Measurements from ENCODE around the gene CMTM4. TPM values are rescaled to one million over a fixed set of nuclear protein-coding genes. Genes with fewer than 3 reads are reported as not detected.

Gene CMTM4
- total and polyA plus RNA-seq, 2 of the 4 experiments (the other 2 are of a cell fraction), result 9.0 to 14.5 TPM

- TF ChIP-seq MXI1 (IDR thresholded peaks at IDR 0.05; ENCODE audit: borderline replicate concordance, low read depth, low read length), result no peak
- no peak for TF ChIP-seq MAZ (IDR thresholded peaks at IDR 0.05; ENCODE audit: borderline replicate concordance, low read depth, low read length)
- TF ChIP-seq USF2 (IDR thresholded peaks at IDR 0.05; ENCODE audit: low read depth, low read length), result no peak
- peak; percentile 62; the same call in 1 of the 2 replicates for TF ChIP-seq MAFK (IDR thresholded peaks at IDR 0.05; ENCODE audit: low read depth, low read length)
- TF ChIP-seq RCOR1 (IDR thresholded peaks at IDR 0.05; ENCODE audit: insufficient replicate concordance, low read length), result no peak
- TF ChIP-seq POLR2A (IDR thresholded peaks at IDR 0.05; ENCODE audit: low read depth, low read length), result no peak
- Histone ChIP-seq H3K36me3 (ENCODE audit: control insufficient read depth, insufficient read depth, low read length) (no peaks in the 10 kb centered on the region), H3K9ac (ENCODE audit: low read depth, low read length) (no peak overlapping the region; the same call in 1 of the 2 replicates), H2AK5ac (ENCODE audit: low read depth, low read length) (no peak overlapping the region), H4K20me1 (ENCODE audit: insufficient read depth, low read length) (no peaks in the 10 kb centered on the region), H2AK9ac (replicated peaks; ENCODE audit: low read depth, low read length, poor library complexity) (no peak overlapping the region), H3K4me3 (ENCODE audit: insufficient read depth, low read depth, low read length) (no peak overlapping the region), H2BK15ac (ENCODE audit: low read depth, low read length) (no peak overlapping the region), H4K91ac (ENCODE audit: insufficient read depth, low read depth, low read length) (no peak overlapping the region), H3K4ac (ENCODE audit: low read depth, low read length) (no peak overlapping the region), H3K27me3 (ENCODE audit: control insufficient read depth, insufficient read depth, low read length) (peaks cover 34% of the 10 kb centered on the region), H3K23ac (ENCODE audit: low read depth, low read length) (no peak overlapping the region), H3K27ac (ENCODE audit: insufficient read depth, low read length) (no peak overlapping the region), H4K8ac (ENCODE audit: low read depth in 2 of 2, low read length in 2 of 2) (no peak overlapping the region), H2AFZ (replicated peaks; ENCODE audit: low read length, poor library complexity) (no peak overlapping the region), H3K14ac (replicated peaks; ENCODE audit: low read depth, low read length) (no peak overlapping the region), H3K4me1 (ENCODE audit: control insufficient read depth, insufficient read depth, low read length) (no peaks in the 10 kb centered on the region), H3K9me3 (ENCODE audit: control insufficient read depth, insufficient read depth, low read length) (peaks cover 8% of the 10 kb centered on the region), H2BK5ac (ENCODE audit: low read depth, low read length, poor library complexity, severe bottlenecking) (no peak overlapping the region), H3K4me2 (ENCODE audit: low read depth, low read length) (no peak overlapping the region), H2BK20ac (ENCODE audit: low read depth, low read length) (no peak overlapping the region), H4K5ac (ENCODE audit: low read depth, low read length) (no peak overlapping the region), H2BK120ac (ENCODE audit: low read depth, low read length) (no peak overlapping the region), H3K18ac (ENCODE audit: low read depth, low read length) (no peak overlapping the region), H3K56ac (ENCODE audit: extremely low read depth, insufficient read depth, low read length) (no peak overlapping the region), H3K79me1 (ENCODE audit: low read depth in 1 of 2, low read length in 2 of 2) (no peaks in the 10 kb centered on the region), H3K9me1 (ENCODE audit: insufficient read depth, low read length) (no peaks in the 10 kb centered on the region)
- WGBS, 2 experiments (ENCODE audit: extremely low coverage in 2 of 2, insufficient read length in 1 of 2), result 100% methylated on average over 1 of the region's 4 CpGs; no CpG with 5 or more reads in 1 of the 2 experiments
- dilution Hi-C loops (cut with HindIII; ENCODE audit: low sequenced_read_pairs, unreplicated experiment), result no loop called here
- CTCF ChIA-PET, result interaction anchor here (0.9 kb wide), 1 partner anchor 8 kb away, joined by 3 read pairs; no protein-coding TSS in a partner anchor
- no TSS peak for BruUV-seq (replicated peaks)
- in situ Hi-C loops (cut with MboI; ENCODE audit: low sequenced_read_pairs), result no loop called here
- ATAC-seq (ENCODE audit: low read depth) (no peak), DNase-seq (no peak)
- POLR2A ChIA-PET (ENCODE audit: unreplicated experiment), result no interaction called here
- intact Hi-C loops (cut with micrococcal nuclease), result no loop called here
These were observed 105.5 kb downstream of the CMTM4 start for GRCh38 chr16:66591018-66591417.

Measured in IMR-90 (cell line).